K562 (cell line): ENCODE data around the gene AGPAT3. TPM values are rescaled to one million over a fixed set of nuclear protein-coding genes. Genes with fewer than 3 reads are reported as not detected.
A peak's percentile ranks its signal among the peaks of the same experiment; 100 is the strongest.

ENCODE experiments used
- ATF7 ChIP-seq: fragments of 450-650 bp; IDR thresholded peaks from 2 replicates; pipeline ENCODE4 v1.7.1; 2014; ENCODE audit warnings: mild to moderate bottlenecking, moderate library complexity
- DDX20 ChIP-seq: fragments of 450-650 bp; IDR thresholded peaks from 2 replicates; pipeline ENCODE4 v1.6.1; 2016; ENCODE audit warnings: missing genetic modification characterization, low read depth, mild to moderate bottlenecking, missing compliant biosample characterization, moderate library complexity
- E2F1 ChIP-seq: sonication (generic); formaldehyde crosslinking; IDR thresholded peaks from 2 replicates; pipeline ENCODE4 v1.8.1; 2023; ENCODE audit warnings: mild to moderate bottlenecking, missing genetic modification reagents, moderate library complexity
- FOXM1 ChIP-seq, 2 experiments: fragments of 450-650 bp in 1 of 2; sonication (generic) in 1 of 2; formaldehyde crosslinking in 1 of 2; IDR thresholded peaks; 2 replicates each; pipeline versions ENCODE4 v1.6.1 to v1.9.0; 2017 to 2022; ENCODE audit warnings: low read depth in 2 of 2, mild to moderate bottlenecking in 2 of 2, missing genetic modification reagents in 1 of 2, moderate library complexity in 1 of 2
- GATAD2A ChIP-seq: fragments of 450-650 bp; IDR thresholded peaks from 2 replicates; pipeline ENCODE4 v1.6.1; 2017
- GTF2A2 ChIP-seq: IDR thresholded peaks from 2 replicates; pipeline ENCODE4 v1.6.1; 2016; ENCODE audit warnings: mild to moderate bottlenecking, missing genetic modification characterization, missing compliant biosample characterization
- GTF3C2 ChIP-seq: IDR thresholded peaks from 3 replicates; pipeline ENCODE4 v1.6.1; 2011; ENCODE audit warnings: borderline replicate concordance, mild to moderate bottlenecking, moderate library complexity; ENCODE audit not compliant: insufficient read length; ENCODE audit errors: extremely low read depth
- MBD2 ChIP-seq: sonication (generic); IDR thresholded peaks from 2 replicates; pipeline ENCODE4 v1.6.1; 2016; ENCODE audit warnings: low read depth, borderline replicate concordance
- MCM3 ChIP-seq: fragments of 450-650 bp; IDR thresholded peaks from 2 replicates; pipeline ENCODE4 v1.6.1; 2016
- NFXL1 ChIP-seq: fragments of 450-650 bp; formaldehyde crosslinking; IDR thresholded peaks from 2 replicates; pipeline ENCODE4 v1.4.0; 2021; ENCODE audit warnings: mild to moderate bottlenecking
- NONO ChIP-seq, 2 experiments: fragments of 200-400 bp in 1 of 2; fragments of 450-650 bp in 1 of 2; formaldehyde crosslinking in 1 of 2; IDR thresholded peaks; 2 replicates each; pipeline ENCODE4 v1.6.1; 2017; ENCODE audit warnings: low read depth in 2 of 2, mild to moderate bottlenecking in 2 of 2, moderate library complexity in 2 of 2, low read length in 1 of 2
- PHF21A ChIP-seq: fragments of 450-650 bp; IDR thresholded peaks from 2 replicates; pipeline ENCODE4 v1.6.1; 2017; ENCODE audit warnings: low read depth, borderline replicate concordance
- POU5F1 ChIP-seq: fragments of 150-350 bp; IDR thresholded peaks from 2 replicates; pipeline ENCODE4 v1.6.1; 2014; ENCODE audit warnings: borderline replicate concordance, low read length, low read depth, mild to moderate bottlenecking; ENCODE audit not compliant: partially characterized antibody
- PTRF ChIP-seq: fragments of 450-650 bp; IDR thresholded peaks from 2 replicates; pipeline ENCODE4 v1.6.1; 2016; ENCODE audit warnings: mild to moderate bottlenecking, missing genetic modification characterization, missing compliant biosample characterization
- RB1 ChIP-seq: fragments of 450-650 bp; IDR thresholded peaks from 2 replicates; pipeline ENCODE4 v1.6.1; 2017; ENCODE audit warnings: low read depth, mild to moderate bottlenecking
- RBFOX2 ChIP-seq: fragments of 200-400 bp; formaldehyde crosslinking; IDR thresholded peaks from 2 replicates; pipeline ENCODE4 v1.6.1; 2017; ENCODE audit warnings: low read depth, mild to moderate bottlenecking, low read length, moderate library complexity
- SIN3B ChIP-seq: fragments of 450-650 bp; IDR thresholded peaks from 2 replicates; pipeline ENCODE4 v1.6.1; 2017; ENCODE audit warnings: low read depth, mild to moderate bottlenecking, moderate library complexity
- SMAD3 ChIP-seq: fragments of 450-650 bp; formaldehyde crosslinking; conservative IDR thresholded peaks from 2 replicates; pipeline ENCODE4 v1.4.0; 2020; ENCODE audit warnings: mild to moderate bottlenecking
- SRSF1 ChIP-seq: fragments of 200-400 bp; formaldehyde crosslinking; IDR thresholded peaks from 2 replicates; pipeline ENCODE4 v1.6.1; 2017; ENCODE audit warnings: mild to moderate bottlenecking, low read depth, low read length, moderate library complexity
- ZFP1 ChIP-seq: fragments of 450-650 bp; formaldehyde crosslinking; IDR thresholded peaks from 2 replicates; pipeline ENCODE4 v1.4.0; 2020; ENCODE audit warnings: mild to moderate bottlenecking, mixed read lengths
- ZKSCAN3 ChIP-seq: fragments of 250-450 bp; sonication (Bioruptor Pico); IDR thresholded peaks from 2 replicates; pipeline ENCODE4 v1.4.0; 2020
- polyA plus RNA-seq, 8 experiments: library from polyadenylated mRNA; depleted of rRNA in 4 of 8; stranded (reverse) in 5 of 8; unstranded in 3 of 8; fragments of >200 nt; fragmentation: Nextera tagmentation in 2 of 8; fragmentation: Illumina TruSeq in 1 of 8; extraction: Ambion mirVana in 2 of 8; extraction: Trizol in 1 of 8; gene quantifications; 2 replicates each; pipeline versions ENCODE4 v1.2.1 to v1.2.3, GENCODE V29; 2011 to 2014; ENCODE audit warnings: inconsistent platforms in 1 of 8, missing spikeins in 1 of 8
- total RNA-seq, 7 experiments: library from RNA; depleted of rRNA in 6 of 7; stranded (reverse); fragments of >200 nt in 6 of 7; fragmentation: Illumina TruSeq in 2 of 7; extraction: Trizol in 2 of 7; gene quantifications; 2 replicates each; pipeline versions ENCODE4 v1.2.1 to v1.2.3, GENCODE V29; 2011 to 2021; ENCODE audit warnings: low replicate concordance in 1 of 7
- TF ChIP-seq, protein P1 (sequence below): fragments of 200-800 bp; sonication (Bioruptor generic); IDR thresholded peaks from 2 replicates; pipeline ENCODE4 v1.6.1; 2017; ENCODE audit warnings: missing genetic modification characterization, missing compliant biosample characterization

AGPAT3 gene
- total and polyA plus RNA-seq, 9 of the 15 experiments (the other 6 are each of a cell fraction or from before 2014, with no cell fraction given) = 1.5 to 88.4 (median 35.7) TPM

GRCh38 chr21:44011579-44012473 is 146.8 kb downstream of the AGPAT3 start, which contains the start of gene TRAPPC10 (continued):
- TF ChIP-seq GTF3C2 (no peak), ATF7 (peak; percentile 79), PHF21A (no peak), RBFOX2 (peak; percentile 92), ZKSCAN3 (CRISPR knock-in tag) (no peak), E2F1 (no peak; the same call in 1 of the 2 replicates), NFXL1 (CRISPR knock-in tag) (no peak), FOXM1 (IDR thresholded peaks at IDR 0.05; ENCODE audit: low read depth) (no peak), FOXM1 (CRISPR knock-in tag; IDR thresholded peaks at IDR 0.05; ENCODE audit: low read depth) (no peak; the same call in 1 of the 2 replicates), ZFP1 (CRISPR knock-in tag) (no peak), MBD2 (no peak), DDX20 (tag) (no peak), NONO (IDR thresholded peaks at IDR 0.05; ENCODE audit: low read depth in 2 of 2, low read length in 1 of 2) (peak; percentile 76 to 92; a peak in 2 of 4 replicates), SMAD3 (CRISPR knock-in tag) (no peak), PTRF (tag) (no peak), MCM3 (no peak), SIN3B (peak; percentile 88), GTF2A2 (tag) (no peak), GATAD2A (peak; percentile 45; the same call in 1 of the 2 replicates), SRSF1 (no peak), POU5F1 (peak; percentile 29), RB1 (peak; percentile 95)
- TF ChIP-seq, protein P1, sequence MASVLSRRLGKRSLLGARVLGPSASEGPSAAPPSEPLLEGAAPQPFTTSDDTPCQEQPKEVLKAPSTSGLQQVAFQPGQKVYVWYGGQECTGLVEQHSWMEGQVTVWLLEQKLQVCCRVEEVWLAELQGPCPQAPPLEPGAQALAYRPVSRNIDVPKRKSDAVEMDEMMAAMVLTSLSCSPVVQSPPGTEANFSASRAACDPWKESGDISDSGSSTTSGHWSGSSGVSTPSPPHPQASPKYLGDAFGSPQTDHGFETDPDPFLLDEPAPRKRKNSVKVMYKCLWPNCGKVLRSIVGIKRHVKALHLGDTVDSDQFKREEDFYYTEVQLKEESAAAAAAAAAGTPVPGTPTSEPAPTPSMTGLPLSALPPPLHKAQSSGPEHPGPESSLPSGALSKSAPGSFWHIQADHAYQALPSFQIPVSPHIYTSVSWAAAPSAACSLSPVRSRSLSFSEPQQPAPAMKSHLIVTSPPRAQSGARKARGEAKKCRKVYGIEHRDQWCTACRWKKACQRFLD (CRISPR knock-in tag) = peak; percentile 89
